Tibial nerve (tissue), 4 donors: ENCODE results near the gene CEP170. TPM values are rescaled to one million over a fixed set of nuclear protein-coding genes. Genes with fewer than 3 reads are reported as not detected.

Experiments
- DNase-seq, 2 donors: peaks; one replicate each; pipeline ENCODE4 v3.0.0-alpha.2; 2019; ENCODE audit warnings: low spot score in 2 of 2
- H3K27ac ChIP-seq, 4 donors: fragments of 200-600 bp; sonication (generic) in 3 of 4; one replicate each; pipeline ENCODE4 v1.5.1; 2017 to 2019; ENCODE audit warnings: mild to moderate bottlenecking in 1 of 4
- H3K27me3 ChIP-seq, 2 donors: fragments of 200-600 bp; sonication (generic) in 1 of 2; one replicate each; pipeline versions ENCODE4 v1.5.1 to v1.6.0; 2017 to 2019
- H3K36me3 ChIP-seq, 3 donors: fragments of 200-600 bp; sonication (generic); one replicate each; pipeline ENCODE4 v1.5.1; 2018 to 2019
- H3K4me1 ChIP-seq, 4 donors: fragments of 200-600 bp; sonication (generic) in 3 of 4; one replicate each; pipeline ENCODE4 v1.5.1; 2017 to 2019
- H3K4me3 ChIP-seq, 4 donors: fragments of 200-600 bp; sonication (generic) in 3 of 4; one replicate each; pipeline ENCODE4 v1.5.1; 2017 to 2019; ENCODE audit warnings: mild to moderate bottlenecking in 1 of 4, moderate library complexity in 1 of 4
- H3K9me3 ChIP-seq, 4 donors: fragments of 200-600 bp; sonication (generic) in 3 of 4; one replicate each; pipeline ENCODE4 v1.5.1; 2017 to 2019
- EP300 ChIP-seq, 2 donors: sonication (generic); formaldehyde crosslinking; IDR thresholded peaks; one replicate each; pipeline ENCODE4 v1.6.1; 2017; ENCODE audit warnings: antibody characterized with exemption in 2 of 2, mild to moderate bottlenecking in 1 of 2
- POLR2A ChIP-seq, 2 donors: fragments of 450-650 bp; IDR thresholded peaks; one replicate each; pipeline ENCODE4 v1.6.1; 2017; ENCODE audit warnings: antibody characterized with exemption in 2 of 2, mild to moderate bottlenecking in 2 of 2, moderate library complexity in 2 of 2
- WGBS, 2 donors: methylation state at CpG; one replicate each; pipeline ENCODE4 v1.1.5; 2018; 5-methylcytosine and 5-hydroxymethylcytosine counted together
- total RNA-seq, 4 donors: library from RNA; depleted of rRNA; stranded (reverse); fragments of >200 nt; gene quantifications; one replicate each; pipeline ENCODE4 v1.1.0, GENCODE V29; 2016
- TF ChIP-seq, protein P1 (sequence below), 5 experiments: fragments of 200-600 bp in 3 of 5; fragments of 450-650 bp in 2 of 5; sonication (generic) in 3 of 5; IDR thresholded peaks; one replicate each; pipeline ENCODE4 v1.5.1; 2016 to 2019; ENCODE audit warnings: antibody characterized with exemption in 5 of 5, mild to moderate bottlenecking in 3 of 5, moderate library complexity in 2 of 5

CEP170 gene
- total RNA-seq, 4 donors from 2014 or later: 43.7 to 91.8 (median 76.7) TPM

GRCh38 chr1:243256590-243256989 lies 1.5 kb upstream of the CEP170 start:
- DNase-seq: no peak
- H3K4me3 ChIP-seq: peak overlapping the region; percentile 52 to 83 (median 65)
- peaks cover 0 to 59% (median 22%) of the 10 kb centered on the region in 4 donors for H3K4me1 ChIP-seq
- H3K27ac ChIP-seq: peak overlapping the region; percentile 91 to 97 (median 94)
- H3K36me3 ChIP-seq: no peaks in the 10 kb centered on the region
- TF ChIP-seq, protein P1, sequence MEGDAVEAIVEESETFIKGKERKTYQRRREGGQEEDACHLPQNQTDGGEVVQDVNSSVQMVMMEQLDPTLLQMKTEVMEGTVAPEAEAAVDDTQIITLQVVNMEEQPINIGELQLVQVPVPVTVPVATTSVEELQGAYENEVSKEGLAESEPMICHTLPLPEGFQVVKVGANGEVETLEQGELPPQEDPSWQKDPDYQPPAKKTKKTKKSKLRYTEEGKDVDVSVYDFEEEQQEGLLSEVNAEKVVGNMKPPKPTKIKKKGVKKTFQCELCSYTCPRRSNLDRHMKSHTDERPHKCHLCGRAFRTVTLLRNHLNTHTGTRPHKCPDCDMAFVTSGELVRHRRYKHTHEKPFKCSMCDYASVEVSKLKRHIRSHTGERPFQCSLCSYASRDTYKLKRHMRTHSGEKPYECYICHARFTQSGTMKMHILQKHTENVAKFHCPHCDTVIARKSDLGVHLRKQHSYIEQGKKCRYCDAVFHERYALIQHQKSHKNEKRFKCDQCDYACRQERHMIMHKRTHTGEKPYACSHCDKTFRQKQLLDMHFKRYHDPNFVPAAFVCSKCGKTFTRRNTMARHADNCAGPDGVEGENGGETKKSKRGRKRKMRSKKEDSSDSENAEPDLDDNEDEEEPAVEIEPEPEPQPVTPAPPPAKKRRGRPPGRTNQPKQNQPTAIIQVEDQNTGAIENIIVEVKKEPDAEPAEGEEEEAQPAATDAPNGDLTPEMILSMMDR (IDR thresholded peaks at IDR 0.05): no peak
- TF ChIP-seq EP300 (IDR thresholded peaks at IDR 0.05) (no peak), POLR2A (IDR thresholded peaks at IDR 0.05) (no peak)
- 25 to 29% methylated on average over 2 of the region's 2 CpGs for WGBS, 2 donors
- no peaks in the 10 kb centered on the region for H3K27me3 ChIP-seq
- no peaks in the 10 kb centered on the region for H3K9me3 ChIP-seq

- DNase-seq: peak; percentile 95 to 97
- H3K9me3 ChIP-seq: no peaks in the 10 kb centered on the region
- H3K27me3 ChIP-seq: no peaks in the 10 kb centered on the region
- peak within 1 kb of the TSS; percentile 91 to 97 (median 94) for H3K27ac ChIP-seq
- TF ChIP-seq POLR2A (IDR thresholded peaks at IDR 0.05) (peak; percentile 87 to 93), EP300 (IDR thresholded peaks at IDR 0.05) (peak; percentile 66 to 94)
- TF ChIP-seq, protein P1 (IDR thresholded peaks at IDR 0.05): peak in 1 of 5 experiments; percentile 16
- no peaks in the 10 kb centered on the region for H3K36me3 ChIP-seq
- H3K4me1 ChIP-seq: peaks cover 0 to 61% (median 24%) of the 10 kb centered on the region in 4 donors
- 0% methylated on average over 28 to 29 of the region's 32 CpGs for WGBS, 2 donors
- peak within 1 kb of the TSS; percentile 52 to 83 (median 74) for H3K4me3 ChIP-seq
Measured at GRCh38 chr1:243255791-243256512, 871 bp upstream of the CEP170 start, which contains the start of gene SDCCAG8. Gene SDCCAG8 (plus strand): TSS chr1:243256041. CDS start chr1:243256174, 133 bp downstream.

DNA sequence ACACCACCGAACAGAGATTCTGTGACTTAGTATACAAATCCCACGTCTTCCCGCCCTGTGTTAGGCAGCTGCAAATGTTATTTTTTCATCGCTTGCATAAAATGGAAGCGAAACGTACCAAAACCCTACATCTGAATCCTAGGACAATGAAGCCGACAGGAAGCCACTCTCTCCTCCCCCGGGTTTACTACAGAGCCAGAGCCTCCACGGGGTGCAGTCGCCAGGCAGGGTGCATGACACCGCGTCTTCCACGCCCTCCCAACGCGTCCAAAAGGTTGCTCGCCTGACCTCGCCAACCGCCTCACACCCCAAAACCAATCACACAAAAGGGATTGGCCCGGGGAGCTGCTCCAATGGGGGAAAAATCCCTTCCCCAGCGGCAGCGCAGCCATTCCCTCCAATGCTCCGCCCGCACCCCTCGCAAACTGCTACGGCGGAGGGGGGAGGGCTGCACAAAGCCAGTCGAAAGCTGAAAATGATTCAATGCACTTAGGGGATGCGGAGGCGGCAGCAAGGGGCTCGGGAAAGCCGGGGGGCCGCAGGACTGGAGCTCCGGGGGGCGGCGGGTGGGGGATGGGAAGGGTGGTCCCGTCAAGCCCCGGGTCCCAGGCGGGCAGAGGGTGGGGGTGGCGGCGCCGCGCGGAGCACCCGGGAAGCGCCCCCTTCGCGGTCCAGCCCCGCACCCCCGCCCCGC lies 701 bp downstream of the CEP170 start:
- H3K36me3 ChIP-seq: no peaks in the 10 kb centered on the region
- H3K27ac ChIP-seq: peak overlapping the region; percentile 91 to 97 (median 94)
- 0 to 1% methylated on average over 19 to 22 of the region's 50 CpGs for WGBS, 2 donors
- no peaks in the 10 kb centered on the region for H3K9me3 ChIP-seq
- H3K4me1 ChIP-seq: peaks cover 0 to 63% (median 25%) of the 10 kb centered on the region in 4 donors
- peak overlapping the region; percentile 52 to 83 (median 74) for H3K4me3 ChIP-seq
- peak in 1 of 2 donors; percentile 54 for TF ChIP-seq EP300 (IDR thresholded peaks at IDR 0.05)
- TF ChIP-seq, protein P1 (IDR thresholded peaks at IDR 0.05): no peak
- DNase-seq: peak; percentile 28 to 48
- H3K27me3 ChIP-seq: no peaks in the 10 kb centered on the region

DNA sequence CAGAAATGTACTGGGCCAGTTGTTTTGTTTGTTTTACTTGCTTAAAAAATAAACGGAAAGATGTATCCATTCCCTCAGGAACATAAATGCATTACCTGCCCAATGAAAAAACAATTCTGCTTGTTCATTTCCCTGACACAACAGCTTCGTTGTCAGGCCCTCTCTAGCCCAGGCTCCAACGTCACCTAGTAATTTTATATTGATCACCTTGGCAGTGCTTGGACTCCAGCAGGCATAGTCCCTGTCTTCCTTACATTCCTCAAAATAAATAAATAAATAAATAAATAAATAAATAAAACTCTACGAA lies 1.2 kb downstream of the CEP170 start:
- no peak for DNase-seq
- Histone ChIP-seq H3K4me3 (peak overlapping the region; percentile 52 to 83 (median 74)), H3K27me3 (no peaks in the 10 kb centered on the region), H3K27ac (peak overlapping the region; percentile 91 to 97 (median 94)), H3K36me3 (no peaks in the 10 kb centered on the region), H3K4me1 (peaks cover 0 to 67% (median 25%) of the 10 kb centered on the region in 4 donors), H3K9me3 (no peaks in the 10 kb centered on the region)
- TF ChIP-seq POLR2A (IDR thresholded peaks at IDR 0.05) (no peak), EP300 (IDR thresholded peaks at IDR 0.05) (no peak)
- TF ChIP-seq, protein P1 (IDR thresholded peaks at IDR 0.05): no peak
- 3 to 4% methylated on average over 4 of the region's 4 CpGs for WGBS, 2 donors
